WI38 (cell line): ENCODE measurements around the gene SH3GLB2.

Experiments
- H3K4me3 ChIP-seq: 2 replicates; pipeline ENCODE4 v1.5.1; 2011; ENCODE audit warnings: low read depth, mild to moderate bottlenecking, control low read depth, low read length
- CTCF ChIP-seq: IDR thresholded peaks from 2 replicates; pipeline ENCODE4 v1.5.1; 2012; ENCODE audit warnings: low read depth, mild to moderate bottlenecking, control low read depth, low read length

Gene SH3GLB2

GRCh38 chr9:129001504-129002325 lies 26.4 kb downstream of the SH3GLB2 start:
- no peak for TF ChIP-seq CTCF
- no peak overlapping the region for H3K4me3 ChIP-seq

- TF ChIP-seq CTCF = no peak
- H3K4me3 ChIP-seq = no peak overlapping the region
Measured at GRCh38 chr9:128999581-129000206, 28.4 kb downstream of the SH3GLB2 start.

GRCh38 chr9:128998462-128998861 lies 29.7 kb downstream of the SH3GLB2 start:
- TF ChIP-seq CTCF = no peak

GRCh38 chr9:128995791-128996190 lies 32.3 kb downstream of the SH3GLB2 start:
- H3K4me3 ChIP-seq = no peak overlapping the region
- no peak for TF ChIP-seq CTCF

More at GRCh38 chr9:128998462-128998861, 29.7 kb downstream of the SH3GLB2 start:
- H3K4me3 ChIP-seq = no peak overlapping the region

GRCh38 chr9:128992995-128993394 lies 35.1 kb downstream of the SH3GLB2 start:
- peak; percentile 12; the same call in 1 of the 2 replicates for TF ChIP-seq CTCF
- H3K4me3 ChIP-seq = no peak overlapping the region

- TF ChIP-seq CTCF = no peak
- no peak overlapping the region for H3K4me3 ChIP-seq
Measured at GRCh38 chr9:128987805-128988204, 40.3 kb downstream of the SH3GLB2 start.

- TF ChIP-seq CTCF = no peak
- H3K4me3 ChIP-seq = no peak overlapping the region
Measured at GRCh38 chr9:128986671-128987070, 41.5 kb downstream of the SH3GLB2 start.
